ENCODE measurements around the gene PIGB.

DNA sequence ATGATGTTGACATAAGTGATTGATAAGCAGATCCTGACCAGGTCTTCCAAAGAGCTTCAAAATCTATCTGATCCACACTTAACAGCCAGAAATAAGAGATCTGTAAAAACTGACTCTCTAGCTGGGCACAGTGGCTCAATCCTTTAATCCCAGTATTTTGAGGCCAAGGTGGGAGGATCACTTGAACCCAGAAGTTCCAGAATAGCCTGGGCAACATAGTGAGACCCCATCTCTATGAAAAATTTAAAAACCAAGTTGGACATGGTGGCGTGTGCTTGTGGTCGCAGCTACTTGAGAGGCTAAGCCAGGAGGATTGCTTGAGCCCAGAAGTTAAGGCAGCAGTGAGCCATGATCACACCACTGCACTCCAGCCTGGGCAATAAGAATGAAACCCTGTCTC lies 43.6 kb downstream of the PIGB start:
- TF ChIP-seq, protein P1, sequence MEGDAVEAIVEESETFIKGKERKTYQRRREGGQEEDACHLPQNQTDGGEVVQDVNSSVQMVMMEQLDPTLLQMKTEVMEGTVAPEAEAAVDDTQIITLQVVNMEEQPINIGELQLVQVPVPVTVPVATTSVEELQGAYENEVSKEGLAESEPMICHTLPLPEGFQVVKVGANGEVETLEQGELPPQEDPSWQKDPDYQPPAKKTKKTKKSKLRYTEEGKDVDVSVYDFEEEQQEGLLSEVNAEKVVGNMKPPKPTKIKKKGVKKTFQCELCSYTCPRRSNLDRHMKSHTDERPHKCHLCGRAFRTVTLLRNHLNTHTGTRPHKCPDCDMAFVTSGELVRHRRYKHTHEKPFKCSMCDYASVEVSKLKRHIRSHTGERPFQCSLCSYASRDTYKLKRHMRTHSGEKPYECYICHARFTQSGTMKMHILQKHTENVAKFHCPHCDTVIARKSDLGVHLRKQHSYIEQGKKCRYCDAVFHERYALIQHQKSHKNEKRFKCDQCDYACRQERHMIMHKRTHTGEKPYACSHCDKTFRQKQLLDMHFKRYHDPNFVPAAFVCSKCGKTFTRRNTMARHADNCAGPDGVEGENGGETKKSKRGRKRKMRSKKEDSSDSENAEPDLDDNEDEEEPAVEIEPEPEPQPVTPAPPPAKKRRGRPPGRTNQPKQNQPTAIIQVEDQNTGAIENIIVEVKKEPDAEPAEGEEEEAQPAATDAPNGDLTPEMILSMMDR (conservative IDR thresholded peaks at IDR 0.05 in 1 of 2, IDR thresholded peaks at IDR 0.05 in 1 of 2; ENCODE audit: low read depth in 1 of 2, low read length in 2 of 2) = no peak
- no peak for TF ChIP-seq EZH2 (IDR thresholded peaks at IDR 0.05; ENCODE audit: low read length, missing control alignments)

Measured in fibroblast of lung (primary cell).